Caco-2 (cell line): ENCODE data around the gene CLEC1B. TPM values are rescaled to one million over a fixed set of nuclear protein-coding genes. Genes with fewer than 3 reads are reported as not detected.
"Not testable (repeated sequence)": the region's sequence is repeated elsewhere in the genome, so short reads cannot be mapped to it uniquely, and the experiment has no call there.

Source experiments
- BruUV-seq: library from RNA; stranded (reverse); fragments of 400-500 nt; replicated peaks from 2 replicates; lab custom pipeline; 2021; lab: Mats Ljungman, UMichigan
- CTCF ChIA-PET: fragments of 300-600 bp; sonication (Branson Sonifier 250); formaldehyde crosslinking; loops from one replicate; lab custom pipeline; 2022; ENCODE audit warnings: antibody characterized with exemption; lab: Charles Lee
- POLR2A ChIA-PET: fragments of 300-600 bp; sonication (Branson Sonifier 250); formaldehyde crosslinking; loops from one replicate; lab custom pipeline; 2022; ENCODE audit warnings: antibody characterized with exemption; lab: Charles Lee
- DNase-seq, 2 experiments: peaks; one replicate each; pipeline versions ENCODE4 v3.0.0 to v3.0.0-alpha.2; 2020 to 2022
- H3K27me3 ChIP-seq: replicated peaks from 2 replicates; pipeline ENCODE4 v1.6.0; 2011; ENCODE audit warnings: low read length; ENCODE audit not compliant: control insufficient read depth, insufficient read depth
- H3K36me3 ChIP-seq: 2 replicates; pipeline ENCODE4 v1.5.1; 2011; ENCODE audit warnings: low read length; ENCODE audit not compliant: control insufficient read depth, insufficient read depth
- H3K4me1 ChIP-seq: fragments of 250-450 bp; sonication (Bioruptor Pico); 2 replicates; pipeline ENCODE4 v1.5.1; 2020; ENCODE audit warnings: mild to moderate bottlenecking
- H3K4me3 ChIP-seq: 2 replicates; pipeline ENCODE4 v1.5.1; 2011; ENCODE audit warnings: low read depth, mild to moderate bottlenecking, control low read depth, low read length
- H3K9me3 ChIP-seq: fragments of 250-450 bp; sonication (Bioruptor Pico); 2 replicates; pipeline ENCODE4 v1.5.1; 2020; ENCODE audit warnings: mild to moderate bottlenecking, moderate library complexity
- H3K27ac Mint-ChIP-seq: one replicate; pipeline ENCODE4 v1.8.0; 2022; ENCODE audit warnings: mixed read lengths; ENCODE audit not compliant: unreplicated experiment
- H3K27me3 Mint-ChIP-seq: one replicate; pipeline ENCODE4 v1.8.0; 2022; ENCODE audit warnings: mixed read lengths; ENCODE audit not compliant: insufficient read depth, unreplicated experiment
- H3K36me3 Mint-ChIP-seq: one replicate; pipeline ENCODE4 v1.8.0; 2022; ENCODE audit warnings: mild to moderate bottlenecking, mixed read lengths; ENCODE audit not compliant: insufficient read depth, unreplicated experiment
- H3K4me1 Mint-ChIP-seq: one replicate; pipeline ENCODE4 v1.8.0; 2022; ENCODE audit warnings: low read depth, mixed read lengths; ENCODE audit not compliant: unreplicated experiment
- H3K4me3 Mint-ChIP-seq: one replicate; pipeline ENCODE4 v1.8.0; 2022; ENCODE audit warnings: mild to moderate bottlenecking, moderate library complexity, mixed read lengths; ENCODE audit not compliant: unreplicated experiment
- H3K9me3 Mint-ChIP-seq: one replicate; pipeline ENCODE4 v1.8.0; 2022; ENCODE audit warnings: mixed read lengths; ENCODE audit not compliant: unreplicated experiment
- CTCF ChIP-seq, 2 experiments: fragments of 200-600 bp in 1 of 2; IDR thresholded peaks; 1 replicate in 1 of 2; 2 replicates in 1 of 2; pipeline versions ENCODE4 v1.5.1 to v1.8.0; 2011 to 2022; ENCODE audit warnings: antibody characterized with exemption in 1 of 2, control low read depth in 1 of 2, inconsistent platforms in 1 of 2, low read depth in 1 of 2, low read length in 1 of 2, mild to moderate bottlenecking in 1 of 2, moderate library complexity in 1 of 2; ENCODE audit not compliant: insufficient read depth in 1 of 2, severe bottlenecking in 1 of 2, unreplicated experiment in 1 of 2
- intact Hi-C: fragments of 100-400 bp; cut with micrococcal nuclease; formaldehyde crosslinking; loops from one replicate; pipeline ENCODE4 v1.10.0; 2022; ENCODE audit not compliant: unreplicated experiment
- total RNA-seq: library from RNA; stranded (reverse); gene quantifications from 2 replicates; pipeline ENCODE4 v1.2.3, GENCODE V29; 2022

CLEC1B gene
- total RNA-seq, 1 experiment from 2014 or later: not detected

GRCh38 chr12:9961106-9961505 is 37.8 kb downstream of the CLEC1B start:
- no peak for TF ChIP-seq CTCF (IDR thresholded peaks at IDR 0.05; ENCODE audit: insufficient read depth in 1 of 2, low read depth in 1 of 2, low read length in 1 of 2, severe bottlenecking in 1 of 2, unreplicated experiment in 1 of 2)
- POLR2A ChIA-PET: no interaction called here
- no peaks in the 10 kb centered on the region for H3K9me3 ChIP-seq
- DNase-seq: no peak
- H3K4me1 ChIP-seq: no peaks in the 10 kb centered on the region; the same call in 1 of the 2 replicates
- Mint-ChIP-seq H3K9me3 (no peaks in the 10 kb centered on the region), H3K4me3 (no peak overlapping the region), H3K27ac (no peak overlapping the region), H3K27me3 (no peaks in the 10 kb centered on the region), H3K4me1 (no peaks in the 10 kb centered on the region), H3K36me3 (no peaks in the 10 kb centered on the region)
- BruUV-seq: no TSS peak
- H3K36me3 ChIP-seq: no peaks in the 10 kb centered on the region
- H3K4me3 ChIP-seq: no peak overlapping the region
- no peaks in the 10 kb centered on the region for H3K27me3 ChIP-seq
- CTCF ChIA-PET: no interaction called here
- intact Hi-C loops: no loop called here

- no peak for TF ChIP-seq CTCF (IDR thresholded peaks at IDR 0.05; ENCODE audit: insufficient read depth in 1 of 2, low read depth in 1 of 2, low read length in 1 of 2, severe bottlenecking in 1 of 2, unreplicated experiment in 1 of 2)
- BruUV-seq: no TSS peak
- Mint-ChIP-seq H3K27me3 (no peaks in the 10 kb centered on the region), H3K4me3 (no peak overlapping the region), H3K36me3 (no peaks in the 10 kb centered on the region), H3K9me3 (no peaks in the 10 kb centered on the region), H3K27ac (no peak overlapping the region), H3K4me1 (no peaks in the 10 kb centered on the region)
- intact Hi-C loops: no loop called here
- H3K4me3 ChIP-seq: no peak overlapping the region
- CTCF ChIA-PET: interaction anchor here (0.8 kb wide), 1 partner anchor 50 kb away, joined by 3 read pairs; no protein-coding TSS in a partner anchor
- no peaks in the 10 kb centered on the region; the same call in 1 of the 2 replicates for H3K4me1 ChIP-seq
- no peaks in the 10 kb centered on the region for H3K27me3 ChIP-seq
- POLR2A ChIA-PET: no interaction called here
- H3K9me3 ChIP-seq: no peaks in the 10 kb centered on the region
- no peak for DNase-seq
- H3K36me3 ChIP-seq: no peaks in the 10 kb centered on the region
Observed at GRCh38 chr12:9960590-9960989, 38.3 kb downstream of the CLEC1B start.

GRCh38 chr12:9957834-9958233 is 41.1 kb downstream of the CLEC1B start:
- no TSS peak for BruUV-seq
- no peak for DNase-seq
- no peaks in the 10 kb centered on the region for H3K36me3 Mint-ChIP-seq
- H3K4me1 ChIP-seq: no peaks in the 10 kb centered on the region; the same call in 1 of the 2 replicates
- no peaks in the 10 kb centered on the region for H3K27me3 Mint-ChIP-seq
- H3K27ac Mint-ChIP-seq: no peak overlapping the region
- H3K27me3 ChIP-seq: no peaks in the 10 kb centered on the region
- no peaks in the 10 kb centered on the region for H3K4me1 Mint-ChIP-seq
- H3K36me3 ChIP-seq: no peaks in the 10 kb centered on the region
- H3K4me3 Mint-ChIP-seq: no peak overlapping the region
- ChIA-PET POLR2A (no interaction called here), CTCF (interaction anchor here (0.6 kb wide), 1 partner anchor 170 kb away, joined by 3 read pairs; no protein-coding TSS in a partner anchor)
- no peaks in the 10 kb centered on the region for H3K9me3 Mint-ChIP-seq
- intact Hi-C loops: no loop called here
- no peak overlapping the region for H3K4me3 ChIP-seq
- TF ChIP-seq CTCF (IDR thresholded peaks at IDR 0.05; ENCODE audit: insufficient read depth in 1 of 2, low read depth in 1 of 2, low read length in 1 of 2, severe bottlenecking in 1 of 2, unreplicated experiment in 1 of 2): no peak
- no peaks in the 10 kb centered on the region for H3K9me3 ChIP-seq

DNA sequence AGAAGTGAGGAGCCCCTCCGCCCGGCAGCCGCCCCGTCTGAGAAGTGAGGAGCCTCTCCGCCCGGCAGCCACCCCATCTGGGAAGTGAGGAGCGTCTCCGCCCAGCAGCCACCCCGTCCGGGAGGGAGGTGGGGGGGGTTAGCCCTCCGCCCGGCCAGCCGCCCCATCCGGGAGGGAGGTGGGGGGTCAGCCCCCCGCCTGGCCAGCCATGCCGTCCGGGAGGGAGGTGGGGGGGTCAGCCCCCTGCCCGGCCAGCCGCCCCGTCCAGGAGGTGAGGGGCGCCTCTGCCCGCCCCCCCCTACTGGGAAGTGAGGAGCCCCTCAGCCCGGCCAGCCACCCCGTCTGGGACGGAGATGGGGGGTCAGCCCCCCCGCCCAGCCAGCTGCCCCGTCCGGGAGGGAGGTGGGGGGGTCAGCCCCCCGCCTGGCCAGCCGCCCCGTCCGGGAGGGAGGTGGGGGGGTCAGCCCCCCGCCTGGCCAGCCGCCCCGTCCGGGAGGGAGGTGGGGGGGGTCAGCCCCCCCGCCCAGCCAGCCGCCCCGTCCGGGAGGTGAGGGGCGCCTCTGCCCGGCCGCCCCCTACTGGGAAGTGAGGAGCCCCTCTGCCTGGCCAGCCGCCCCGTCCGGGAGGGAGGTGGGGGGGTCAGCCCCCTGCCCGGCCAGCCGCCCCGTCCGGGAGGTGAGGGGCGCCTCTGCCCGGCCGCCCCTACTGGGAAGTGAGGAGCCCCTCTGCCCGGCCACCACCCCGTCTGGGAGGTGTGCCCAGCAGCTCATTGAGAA is 45.8 kb downstream of the CLEC1B start:
- intact Hi-C loops: not testable (repeated sequence)

More for the DNA sequence above, 45.8 kb downstream of the CLEC1B start:
- H3K9me3 ChIP-seq, H3K27me3 ChIP-seq, H3K4me3 ChIP-seq, H3K36me3 Mint-ChIP-seq, H3K4me1 ChIP-seq, H3K4me1 Mint-ChIP-seq, POLR2A ChIA-PET, H3K27ac Mint-ChIP-seq, H3K4me3 Mint-ChIP-seq, H3K36me3 ChIP-seq, CTCF ChIA-PET, H3K27me3 Mint-ChIP-seq, BruUV-seq, H3K9me3 Mint-ChIP-seq, DNase-seq: not testable (repeated sequence)
